Liver (tissue), 9 donors: ENCODE data around the gene NDUFB5. TPM values are rescaled to one million over a fixed set of nuclear protein-coding genes. Genes with fewer than 3 reads are reported as not detected.

Experiments
- DNase-seq: peaks from one replicate; pipeline ENCODE4 v3.0.0-alpha.2; 2017; ENCODE audit warnings: low spot score
- H3K27ac ChIP-seq, 2 donors: one replicate each; pipeline ENCODE4 v1.7.0; 2013; ENCODE audit warnings: inconsistent platforms in 2 of 2, low read length in 2 of 2, control low read depth in 1 of 2, low read depth in 1 of 2, mild to moderate bottlenecking in 1 of 2
- H3K27me3 ChIP-seq, 4 donors: one replicate each; pipeline versions ENCODE4 v1.6.1 to v1.7.0; 2013; ENCODE audit warnings: low read length in 3 of 4, inconsistent platforms in 1 of 4, mild to moderate bottlenecking in 1 of 4, moderate library complexity in 1 of 4; ENCODE audit not compliant: control insufficient read depth in 4 of 4, insufficient read depth in 4 of 4
- H3K36me3 ChIP-seq, 4 donors: one replicate each; pipeline versions ENCODE4 v1.6.1 to v1.7.0; 2013; ENCODE audit warnings: low read length in 3 of 4, mild to moderate bottlenecking in 3 of 4, low read depth in 1 of 4, moderate library complexity in 1 of 4; ENCODE audit not compliant: control insufficient read depth in 4 of 4, insufficient read depth in 3 of 4
- H3K4me1 ChIP-seq, 4 donors: one replicate each; pipeline versions ENCODE4 v1.6.1 to v1.7.0; 2013; ENCODE audit warnings: low read length in 3 of 4, mild to moderate bottlenecking in 3 of 4, moderate library complexity in 1 of 4; ENCODE audit not compliant: control insufficient read depth in 4 of 4, insufficient read depth in 4 of 4
- H3K4me3 ChIP-seq, 3 donors: one replicate each; pipeline versions ENCODE4 v1.6.1 to v1.7.0; 2013; ENCODE audit warnings: low read length in 3 of 3, control low read depth in 1 of 3, low read depth in 1 of 3, mild to moderate bottlenecking in 1 of 3
- H3K9ac ChIP-seq, 2 donors: one replicate each; pipeline ENCODE4 v1.7.0; 2013; ENCODE audit warnings: low read length in 2 of 2, mild to moderate bottlenecking in 2 of 2, moderate library complexity in 2 of 2, control low read depth in 1 of 2, low read depth in 1 of 2
- H3K9me3 ChIP-seq, 4 donors: one replicate each; pipeline versions ENCODE4 v1.6.1 to v1.7.0; 2013; ENCODE audit warnings: low read length in 3 of 4; ENCODE audit not compliant: control insufficient read depth in 4 of 4
- EGR1 ChIP-seq, 2 donors: IDR thresholded peaks; 2 replicates each; pipeline ENCODE4 v1.6.1; 2016 to 2018; ENCODE audit warnings: antibody characterized with exemption in 2 of 2, low read depth in 2 of 2
- FOXA1 ChIP-seq: IDR thresholded peaks from 2 replicates; pipeline ENCODE4 v1.6.1; 2016; ENCODE audit warnings: antibody characterized with exemption
- FOXA2 ChIP-seq: IDR thresholded peaks from 2 replicates; pipeline ENCODE4 v1.6.1; 2016; ENCODE audit warnings: antibody characterized with exemption
- GABPA ChIP-seq, 2 donors: IDR thresholded peaks in 1 of 2; conservative IDR thresholded peaks in 1 of 2; 2 replicates each; pipeline ENCODE4 v1.6.1; 2016; ENCODE audit warnings: antibody characterized with exemption in 2 of 2, mild to moderate bottlenecking in 1 of 2, moderate library complexity in 1 of 2
- HNF4A ChIP-seq, 2 donors: conservative IDR thresholded peaks; 2 replicates each; pipeline ENCODE4 v1.6.1; 2016; ENCODE audit warnings: antibody characterized with exemption in 2 of 2, mild to moderate bottlenecking in 2 of 2
- HNF4G ChIP-seq: IDR thresholded peaks from 2 replicates; pipeline ENCODE4 v1.6.1; 2016; ENCODE audit warnings: antibody characterized with exemption
- JUND ChIP-seq, 2 donors: IDR thresholded peaks; 2 replicates each; pipeline ENCODE4 v1.6.1; 2016; ENCODE audit warnings: antibody characterized with exemption in 2 of 2
- RAD21 ChIP-seq, 2 donors: IDR thresholded peaks; 2 replicates each; pipeline ENCODE4 v1.6.1; 2016; ENCODE audit warnings: antibody characterized with exemption in 2 of 2, mild to moderate bottlenecking in 2 of 2
- SP1 ChIP-seq: IDR thresholded peaks from 2 replicates; pipeline ENCODE4 v1.6.1; 2018; ENCODE audit warnings: antibody characterized with exemption, mild to moderate bottlenecking
- TAF1 ChIP-seq: conservative IDR thresholded peaks from 2 replicates; pipeline ENCODE4 v1.6.1; 2016; ENCODE audit warnings: antibody characterized with exemption, mild to moderate bottlenecking
- WGBS: extraction: QIAGEN DNeasy Blood & Tissue Kit; methylation state at CpG from one replicate; pipeline ENCODE4 v1.1.7; 2013; 5-methylcytosine and 5-hydroxymethylcytosine counted together
- polyA plus RNA-seq, 2 donors: library from polyadenylated mRNA; stranded (reverse) in 1 of 2; unstranded in 1 of 2; fragments of 200-250 nt in 1 of 2; fragments of >200 nt in 1 of 2; fragmentation: Nextera tagmentation in 1 of 2; extraction: Ambion mirVana in 1 of 2; gene quantifications; one replicate each; pipeline versions ENCODE4 v1.2.1 to v1.2.3, GENCODE V29; 2013 to 2015
- total RNA-seq, 2 donors: library from RNA; depleted of rRNA; stranded (reverse); fragments of >200 nt; gene quantifications; one replicate each; pipeline ENCODE4 v1.2.3, GENCODE V29; 2014
- TF ChIP-seq, protein P1 (sequence below): IDR thresholded peaks from 2 replicates; pipeline ENCODE4 v1.6.1; 2016; ENCODE audit warnings: antibody characterized with exemption, mild to moderate bottlenecking
- donor health status: healthy.
- donor health status: healthy.
- donor health status: healthy.
- donor health status: healthy.
- donor health status: healthy.

NDUFB5 gene
- total and polyA plus RNA-seq, 4 donors = 43.4 to 92.8 (median 47.6) TPM

GRCh38 chr3:179671747-179672242 lies 67.2 kb downstream of the NDUFB5 start:
- no peaks in the 10 kb centered on the region for H3K36me3 ChIP-seq
- H3K27me3 ChIP-seq = no peaks in the 10 kb centered on the region
- H3K9ac ChIP-seq = no peak overlapping the region
- H3K9me3 ChIP-seq = no peaks in the 10 kb centered on the region
- no peak overlapping the region for H3K4me3 ChIP-seq
- H3K4me1 ChIP-seq = peaks cover 0 to 4% (median 0%) of the 10 kb centered on the region in 4 donors
- DNase-seq = no peak
- no peak overlapping the region for H3K27ac ChIP-seq
- TF ChIP-seq FOXA1 (no peak), HNF4A (conservative IDR thresholded peaks at IDR 0.05) (peak in 1 of 2 donors; percentile 7)
- 67% methylated on average over 15 of the region's 15 CpGs for WGBS

DNA sequence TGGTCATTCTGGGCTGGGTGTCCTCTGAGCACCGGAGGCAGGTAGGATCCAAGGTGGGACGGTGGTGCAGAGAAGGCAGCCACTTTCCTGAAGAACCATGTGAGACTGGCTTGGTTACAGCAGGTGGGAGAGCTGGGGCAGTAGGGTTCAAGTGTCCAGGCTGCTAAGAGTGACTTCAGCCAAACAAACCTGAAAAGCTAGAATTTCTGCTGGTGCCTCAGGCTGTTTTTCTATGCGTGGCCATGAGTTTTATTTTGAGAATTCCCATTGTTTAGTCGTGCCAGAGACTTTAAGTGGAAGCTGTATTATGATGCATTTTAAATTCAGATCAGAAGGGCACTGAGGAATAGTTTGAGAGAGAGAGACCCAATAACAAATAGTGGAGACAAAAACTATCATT lies 68.3 kb downstream of the NDUFB5 start:
- DNase-seq = no peak
- no peak overlapping the region for H3K4me3 ChIP-seq
- 90% methylated on average over 4 of the region's 4 CpGs for WGBS

DNA sequence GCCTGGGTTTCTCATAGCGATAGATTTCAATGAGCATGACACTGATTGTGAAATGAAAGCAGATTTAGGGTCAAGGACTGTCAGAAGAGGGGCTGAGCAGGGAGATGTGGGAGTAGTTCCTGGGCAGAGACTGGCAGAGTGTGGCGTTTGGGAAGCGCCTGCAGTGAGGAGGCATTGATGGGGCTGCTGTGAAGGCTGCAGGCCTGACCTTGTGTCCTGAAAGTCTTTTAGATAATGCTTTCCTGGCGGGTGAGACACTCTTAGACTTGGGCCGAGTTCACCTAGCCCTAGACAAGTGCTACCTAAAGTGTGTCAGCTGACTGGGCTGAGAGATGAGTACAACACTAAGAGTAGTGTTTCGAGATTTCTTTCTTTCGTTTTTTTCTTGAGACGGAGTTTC lies 68.9 kb downstream of the NDUFB5 start:
- DNase-seq = no peak
- WGBS = 94% methylated on average over 8 of the region's 8 CpGs
- TF ChIP-seq, protein P1, sequence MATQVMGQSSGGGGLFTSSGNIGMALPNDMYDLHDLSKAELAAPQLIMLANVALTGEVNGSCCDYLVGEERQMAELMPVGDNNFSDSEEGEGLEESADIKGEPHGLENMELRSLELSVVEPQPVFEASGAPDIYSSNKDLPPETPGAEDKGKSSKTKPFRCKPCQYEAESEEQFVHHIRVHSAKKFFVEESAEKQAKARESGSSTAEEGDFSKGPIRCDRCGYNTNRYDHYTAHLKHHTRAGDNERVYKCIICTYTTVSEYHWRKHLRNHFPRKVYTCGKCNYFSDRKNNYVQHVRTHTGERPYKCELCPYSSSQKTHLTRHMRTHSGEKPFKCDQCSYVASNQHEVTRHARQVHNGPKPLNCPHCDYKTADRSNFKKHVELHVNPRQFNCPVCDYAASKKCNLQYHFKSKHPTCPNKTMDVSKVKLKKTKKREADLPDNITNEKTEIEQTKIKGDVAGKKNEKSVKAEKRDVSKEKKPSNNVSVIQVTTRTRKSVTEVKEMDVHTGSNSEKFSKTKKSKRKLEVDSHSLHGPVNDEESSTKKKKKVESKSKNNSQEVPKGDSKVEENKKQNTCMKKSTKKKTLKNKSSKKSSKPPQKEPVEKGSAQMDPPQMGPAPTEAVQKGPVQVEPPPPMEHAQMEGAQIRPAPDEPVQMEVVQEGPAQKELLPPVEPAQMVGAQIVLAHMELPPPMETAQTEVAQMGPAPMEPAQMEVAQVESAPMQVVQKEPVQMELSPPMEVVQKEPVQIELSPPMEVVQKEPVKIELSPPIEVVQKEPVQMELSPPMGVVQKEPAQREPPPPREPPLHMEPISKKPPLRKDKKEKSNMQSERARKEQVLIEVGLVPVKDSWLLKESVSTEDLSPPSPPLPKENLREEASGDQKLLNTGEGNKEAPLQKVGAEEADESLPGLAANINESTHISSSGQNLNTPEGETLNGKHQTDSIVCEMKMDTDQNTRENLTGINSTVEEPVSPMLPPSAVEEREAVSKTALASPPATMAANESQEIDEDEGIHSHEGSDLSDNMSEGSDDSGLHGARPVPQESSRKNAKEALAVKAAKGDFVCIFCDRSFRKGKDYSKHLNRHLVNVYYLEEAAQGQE = no peak
- TF ChIP-seq JUND (IDR thresholded peaks at IDR 0.05) (no peak), HNF4G (no peak), TAF1 (no peak), FOXA1 (no peak), EGR1 (IDR thresholded peaks at IDR 0.05; ENCODE audit: low read depth in 2 of 2) (no peak), GABPA (IDR thresholded peaks at IDR 0.05 in 1 of 2, conservative IDR thresholded peaks at IDR 0.05 in 1 of 2) (no peak), RAD21 (IDR thresholded peaks at IDR 0.05) (no peak)
- Histone ChIP-seq H3K27ac (no peak overlapping the region), H3K27me3 (no peaks in the 10 kb centered on the region), H3K36me3 (no peaks in the 10 kb centered on the region), H3K9me3 (no peaks in the 10 kb centered on the region), H3K4me3 (no peak overlapping the region), H3K9ac (no peak overlapping the region), H3K4me1 (peaks cover 0 to 4% (median 0%) of the 10 kb centered on the region in 4 donors)

More for the DNA sequence above, 68.3 kb downstream of the NDUFB5 start:
- TF ChIP-seq, protein P1 = no peak
- no peak for TF ChIP-seq HNF4G
- TF ChIP-seq TAF1 = no peak
- no peak for TF ChIP-seq SP1
- TF ChIP-seq FOXA2 = no peak
- no peaks in the 10 kb centered on the region for H3K27me3 ChIP-seq
- H3K36me3 ChIP-seq = no peaks in the 10 kb centered on the region
- H3K4me1 ChIP-seq = peaks cover 0 to 4% (median 0%) of the 10 kb centered on the region in 4 donors
- H3K9ac ChIP-seq = no peak overlapping the region
- H3K9me3 ChIP-seq = no peaks in the 10 kb centered on the region
- no peak overlapping the region for H3K27ac ChIP-seq
